ENCODE data around the gene MAD1L1. TPM values are rescaled to one million over a fixed set of nuclear protein-coding genes. Genes with fewer than 3 reads are reported as not detected.
A peak's percentile ranks its signal among the peaks of the same experiment; 100 is the strongest.

MAD1L1 gene
- total and polyA plus RNA-seq, 4 donors = 29.3 to 44.1 (median 35.8) TPM

DNA sequence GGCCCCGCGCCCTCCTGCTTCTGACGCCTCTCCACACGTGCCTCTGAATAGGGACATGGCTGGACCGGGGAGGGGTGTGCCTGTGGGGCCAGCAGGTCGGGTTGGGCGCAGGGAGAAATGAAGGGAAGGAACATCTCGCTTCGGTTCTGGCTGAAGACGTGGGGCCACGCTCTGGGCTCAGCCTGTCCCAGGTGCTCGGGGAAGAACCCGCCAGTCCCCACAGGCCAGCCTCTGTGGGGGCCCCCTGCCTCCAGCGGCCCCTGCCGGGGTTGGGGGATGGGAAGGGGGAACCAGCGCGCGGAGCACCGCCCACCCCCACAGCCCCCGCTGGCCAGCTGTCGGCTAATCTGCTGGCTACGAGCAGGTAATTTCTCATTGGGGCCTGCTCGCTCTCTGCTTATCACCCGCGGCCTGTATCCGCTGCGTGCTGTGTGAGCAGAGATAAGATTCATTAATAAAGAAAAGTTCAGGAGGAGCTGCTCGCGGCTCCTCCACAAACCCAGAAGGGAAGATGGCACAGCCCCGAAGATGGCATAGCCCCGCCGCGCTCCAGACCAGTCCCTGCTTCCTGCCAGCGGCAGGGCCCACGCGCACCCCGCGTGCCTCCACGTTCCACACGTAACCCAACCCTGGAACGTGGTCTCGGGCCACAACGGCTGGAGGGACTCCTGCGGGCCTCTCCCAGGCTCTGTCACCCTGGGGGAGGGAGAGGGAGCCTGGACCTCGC is 376.4 kb downstream of the MAD1L1 start:
- Histone ChIP-seq H3K27ac (ENCODE audit: low read depth, low read length) (no peak overlapping the region), H3K27me3 (ENCODE audit: control insufficient read depth, insufficient read depth, low read length) (no peaks in the 10 kb centered on the region), H3K4me3 (ENCODE audit: low read depth, low read length) (no peak overlapping the region), H3K36me3 (ENCODE audit: control insufficient read depth, insufficient read depth, low read length) (peaks cover 40% of the 10 kb centered on the region), H3K9me3 (ENCODE audit: control insufficient read depth, insufficient read depth, low read length) (no peaks in the 10 kb centered on the region), H3K4me1 (ENCODE audit: control insufficient read depth, insufficient read depth, low read length) (peaks cover 55% of the 10 kb centered on the region)
- peak in 1 of 6 donors; percentile 67 for DNase-seq (ENCODE audit: low read depth in 4 of 6, low spot score in 6 of 6)
- WGBS (ENCODE audit: insufficient coverage) = 79% methylated on average over 30 of the region's 45 CpGs

DNA sequence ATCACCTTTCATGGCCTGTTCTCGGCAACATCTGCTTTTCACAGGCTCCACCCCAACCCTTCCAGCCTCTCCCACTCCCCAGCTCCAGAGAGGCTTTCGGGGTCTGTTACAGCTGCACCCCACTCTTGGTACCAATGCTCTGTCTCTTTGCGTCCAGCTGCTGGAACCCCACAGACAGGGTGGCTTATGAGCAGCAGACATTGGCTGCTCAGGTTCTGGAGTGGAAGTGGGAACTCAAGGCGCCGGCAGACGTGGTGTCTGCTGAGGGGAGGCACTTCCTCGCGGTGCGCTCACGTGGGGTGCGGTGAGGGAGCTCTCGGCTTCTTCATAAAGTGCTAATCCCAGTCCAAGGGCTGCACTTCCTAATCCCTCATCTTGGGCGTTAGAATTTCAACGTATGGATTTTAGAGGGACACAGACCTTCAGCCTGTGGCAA is 377.0 kb downstream of the MAD1L1 start:
- WGBS (ENCODE audit: insufficient coverage) = 89% methylated on average over 14 of the region's 14 CpGs
- H3K27ac ChIP-seq (ENCODE audit: low read depth, low read length) = no peak overlapping the region

DNA sequence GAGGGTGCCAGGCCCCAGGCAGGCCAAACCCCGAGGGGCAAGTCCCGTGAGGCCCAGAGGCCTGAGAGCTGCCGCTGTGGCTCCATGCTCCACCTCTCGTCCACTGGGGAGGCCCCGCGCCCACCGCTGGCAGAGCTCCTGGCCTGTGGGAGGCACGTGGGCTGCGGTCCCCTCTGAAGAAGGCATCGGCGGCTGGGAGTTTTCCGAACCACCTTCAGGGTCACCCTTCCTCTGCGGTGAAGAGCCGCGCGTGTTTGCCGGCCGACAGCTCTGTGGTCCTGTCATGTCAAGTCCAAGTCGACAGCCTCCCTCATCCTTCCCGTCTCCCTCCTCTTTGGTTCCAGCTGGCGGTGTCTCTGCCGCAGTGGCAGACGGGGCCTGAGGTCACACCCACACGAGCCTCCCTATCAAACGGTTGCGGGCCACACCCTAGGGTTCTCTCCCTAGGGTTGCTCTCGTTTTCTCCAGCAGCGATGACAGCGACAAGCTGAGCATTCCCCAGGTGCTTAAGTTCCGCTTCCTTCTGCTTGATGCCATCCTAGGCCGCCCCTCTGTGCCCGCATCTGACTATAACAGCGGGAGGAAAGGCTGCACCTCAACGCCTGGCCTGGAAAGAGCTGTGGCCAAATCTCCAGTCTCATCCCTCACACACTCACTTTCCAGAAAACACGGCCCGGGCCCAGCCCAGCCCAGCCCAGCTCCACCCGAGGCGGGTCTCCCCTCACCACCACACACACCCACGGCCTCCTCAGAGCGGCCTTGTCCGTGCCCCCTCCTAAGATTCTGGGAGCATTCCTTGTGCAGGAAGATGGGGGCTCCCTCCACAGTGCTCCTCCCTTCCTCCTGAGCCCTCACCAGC is 377.6 kb downstream of the MAD1L1 start:
- peaks cover 63% of the 10 kb centered on the region for H3K4me1 ChIP-seq (ENCODE audit: control insufficient read depth, insufficient read depth, low read length)
- H3K4me3 ChIP-seq (ENCODE audit: low read depth, low read length) = no peak overlapping the region
- no peaks in the 10 kb centered on the region for H3K9me3 ChIP-seq (ENCODE audit: control insufficient read depth, insufficient read depth, low read length)
- H3K27ac ChIP-seq (ENCODE audit: low read depth, low read length) = no peak overlapping the region
- DNase-seq (ENCODE audit: low read depth in 4 of 6, low spot score in 6 of 6) = no peak
- H3K36me3 ChIP-seq (ENCODE audit: control insufficient read depth, insufficient read depth, low read length) = peaks cover 50% of the 10 kb centered on the region
- H3K27me3 ChIP-seq (ENCODE audit: control insufficient read depth, insufficient read depth, low read length) = no peaks in the 10 kb centered on the region
- WGBS (ENCODE audit: insufficient coverage) = 91% methylated on average over 35 of the region's 41 CpGs

More for the DNA sequence above, 377.0 kb downstream of the MAD1L1 start:
- Histone ChIP-seq H3K4me1 (ENCODE audit: control insufficient read depth, insufficient read depth, low read length) (peaks cover 59% of the 10 kb centered on the region), H3K9me3 (ENCODE audit: control insufficient read depth, insufficient read depth, low read length) (no peaks in the 10 kb centered on the region), H3K36me3 (ENCODE audit: control insufficient read depth, insufficient read depth, low read length) (peaks cover 44% of the 10 kb centered on the region), H3K4me3 (ENCODE audit: low read depth, low read length) (no peak overlapping the region), H3K27me3 (ENCODE audit: control insufficient read depth, insufficient read depth, low read length) (no peaks in the 10 kb centered on the region)
- no peak for DNase-seq (ENCODE audit: low read depth in 4 of 6, low spot score in 6 of 6)

DNA sequence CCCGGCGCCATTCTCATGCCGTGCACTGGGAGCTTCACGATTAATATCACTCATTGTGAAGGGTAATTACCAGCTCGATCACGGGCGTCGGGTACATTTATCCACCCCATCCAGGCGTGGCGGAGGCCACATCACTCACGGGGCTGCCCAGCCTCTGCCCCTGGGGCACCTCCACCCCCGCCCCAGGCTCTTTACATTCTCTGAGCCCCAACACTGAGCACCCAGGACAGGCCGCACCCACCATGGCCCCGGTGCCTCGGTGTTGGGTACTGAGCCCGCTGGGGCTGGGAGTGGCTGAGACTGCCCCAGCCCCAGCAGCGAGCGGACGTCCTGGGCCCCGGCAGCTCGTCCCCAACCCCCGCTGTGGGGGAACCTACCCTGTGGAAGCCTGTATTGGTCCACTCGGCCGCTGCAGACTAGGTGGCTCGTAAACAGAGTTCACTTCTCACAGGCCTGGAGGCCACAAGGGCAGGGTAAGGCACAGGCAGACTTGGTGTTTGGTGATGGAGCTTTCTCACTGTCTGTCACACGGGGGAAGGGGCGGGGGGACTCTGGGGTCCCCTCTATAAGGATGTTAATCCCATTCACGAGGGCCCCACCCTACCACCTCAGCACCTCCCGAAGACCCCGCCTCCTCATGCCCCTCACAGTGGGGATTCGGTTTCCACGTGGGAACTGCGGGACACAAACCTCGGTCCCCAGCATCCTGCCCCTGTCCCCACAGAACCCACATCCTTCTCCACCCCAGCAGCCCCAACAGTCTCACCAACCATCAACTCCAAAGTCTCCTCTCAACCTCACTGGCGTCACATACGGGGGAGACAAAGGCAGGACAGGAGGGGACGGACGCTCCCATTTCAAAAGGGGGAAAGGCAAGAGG is 378.5 kb downstream of the MAD1L1 start:
- WGBS (ENCODE audit: insufficient coverage) = 57% methylated on average over 32 of the region's 38 CpGs

DNA sequence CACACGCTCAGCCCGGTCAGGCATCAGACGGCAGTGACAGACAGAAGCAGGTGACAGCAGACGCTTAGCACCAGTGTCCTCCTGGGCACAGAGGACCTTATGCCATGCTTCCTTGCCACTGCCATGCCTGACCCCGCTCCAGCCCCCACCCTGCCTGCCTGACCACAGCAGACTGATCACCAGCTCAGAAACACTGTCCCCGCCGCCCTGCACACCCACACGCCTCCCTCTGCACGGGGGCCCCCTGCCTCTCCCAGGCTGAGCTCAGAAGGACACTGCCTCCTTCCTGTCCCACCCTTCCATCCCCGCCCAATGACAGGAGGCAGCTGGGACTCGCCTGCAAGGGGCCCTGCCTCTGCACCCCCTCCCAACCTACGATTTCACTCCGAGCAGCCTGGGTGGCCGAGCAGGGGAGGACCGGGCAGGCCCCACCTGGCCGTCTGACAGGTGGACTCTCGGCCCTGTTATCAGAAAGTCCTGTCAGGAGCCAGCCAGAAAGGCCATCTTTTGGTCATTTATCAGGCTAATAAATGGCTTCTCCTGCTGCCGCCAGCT is 379.2 kb downstream of the MAD1L1 start:
- Histone ChIP-seq H3K4me3 (ENCODE audit: low read depth, low read length) (no peak overlapping the region), H3K9me3 (ENCODE audit: control insufficient read depth, insufficient read depth, low read length) (no peaks in the 10 kb centered on the region), H3K36me3 (ENCODE audit: control insufficient read depth, insufficient read depth, low read length) (peaks cover 42% of the 10 kb centered on the region), H3K4me1 (ENCODE audit: control insufficient read depth, insufficient read depth, low read length) (peaks cover 73% of the 10 kb centered on the region), H3K27ac (ENCODE audit: low read depth, low read length) (no peak overlapping the region), H3K27me3 (ENCODE audit: control insufficient read depth, insufficient read depth, low read length) (no peaks in the 10 kb centered on the region)
- 69% methylated on average over 17 of the region's 18 CpGs for WGBS (ENCODE audit: insufficient coverage)
- no peak for DNase-seq (ENCODE audit: low read depth in 4 of 6, low spot score in 6 of 6)

More for the DNA sequence above, 378.5 kb downstream of the MAD1L1 start:
- Histone ChIP-seq H3K27me3 (ENCODE audit: control insufficient read depth, insufficient read depth, low read length) (no peaks in the 10 kb centered on the region), H3K4me1 (ENCODE audit: control insufficient read depth, insufficient read depth, low read length) (peaks cover 71% of the 10 kb centered on the region), H3K36me3 (ENCODE audit: control insufficient read depth, insufficient read depth, low read length) (peaks cover 48% of the 10 kb centered on the region), H3K9me3 (ENCODE audit: control insufficient read depth, insufficient read depth, low read length) (no peaks in the 10 kb centered on the region), H3K4me3 (ENCODE audit: low read depth, low read length) (no peak overlapping the region), H3K27ac (ENCODE audit: low read depth, low read length) (no peak overlapping the region)
- DNase-seq (ENCODE audit: low read depth in 4 of 6, low spot score in 6 of 6) = peak in 1 of 6 donors; percentile 83

DNA sequence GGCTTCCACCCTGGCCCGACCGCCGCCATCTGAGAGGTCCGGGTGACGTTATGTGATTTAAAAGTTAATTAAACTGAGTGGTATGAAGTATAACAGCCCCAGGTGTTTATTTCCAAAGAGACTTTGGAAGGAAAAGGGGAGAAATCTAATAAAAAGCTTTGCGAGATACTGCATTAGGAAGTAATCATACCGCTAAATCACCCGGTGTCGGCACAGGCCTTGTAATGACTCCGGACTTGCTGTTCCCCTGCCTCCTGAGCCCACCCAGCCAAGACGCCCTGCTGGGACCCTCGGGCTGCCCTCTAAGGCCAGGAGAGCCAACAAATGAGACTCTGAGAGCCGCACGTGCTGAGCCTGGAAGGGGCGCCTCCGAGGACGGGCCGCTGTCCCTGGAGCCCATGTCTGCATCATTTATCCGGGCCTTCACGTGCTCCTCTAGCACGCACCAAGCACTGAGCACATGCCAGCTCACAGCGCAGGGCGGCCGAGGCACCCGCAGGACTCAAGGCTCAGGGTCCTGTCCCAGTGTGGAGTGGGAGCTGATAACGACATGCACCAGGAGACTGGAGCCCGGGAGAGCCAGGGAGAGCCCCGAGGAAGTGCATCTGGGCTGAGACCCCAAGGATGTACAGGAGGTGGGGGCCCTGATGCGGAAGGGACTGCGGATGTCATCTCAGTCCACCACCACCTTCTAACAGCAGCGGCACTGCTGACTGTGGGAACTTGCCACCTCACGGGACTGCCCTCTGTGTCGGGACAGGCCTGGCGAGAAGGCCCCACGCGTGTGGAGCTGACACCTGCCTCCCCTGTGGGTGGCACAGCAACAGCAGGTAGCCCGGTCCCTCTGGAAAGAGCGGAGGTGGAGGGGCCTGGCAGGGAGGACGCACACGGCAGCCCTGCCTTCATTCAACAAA is 380.0 kb downstream of the MAD1L1 start:
- WGBS (ENCODE audit: insufficient coverage) = 83% methylated on average over 40 of the region's 40 CpGs
- no peaks in the 10 kb centered on the region for H3K27me3 ChIP-seq (ENCODE audit: control insufficient read depth, insufficient read depth, low read length)
- H3K27ac ChIP-seq (ENCODE audit: low read depth, low read length) = no peak overlapping the region
- no peaks in the 10 kb centered on the region for H3K9me3 ChIP-seq (ENCODE audit: control insufficient read depth, insufficient read depth, low read length)
- DNase-seq (ENCODE audit: low read depth in 4 of 6, low spot score in 6 of 6) = peak in 1 of 6 donors; percentile 64
- H3K4me1 ChIP-seq (ENCODE audit: control insufficient read depth, insufficient read depth, low read length) = peaks cover 66% of the 10 kb centered on the region
- H3K36me3 ChIP-seq (ENCODE audit: control insufficient read depth, insufficient read depth, low read length) = peaks cover 37% of the 10 kb centered on the region
- H3K4me3 ChIP-seq (ENCODE audit: low read depth, low read length) = no peak overlapping the region

DNA sequence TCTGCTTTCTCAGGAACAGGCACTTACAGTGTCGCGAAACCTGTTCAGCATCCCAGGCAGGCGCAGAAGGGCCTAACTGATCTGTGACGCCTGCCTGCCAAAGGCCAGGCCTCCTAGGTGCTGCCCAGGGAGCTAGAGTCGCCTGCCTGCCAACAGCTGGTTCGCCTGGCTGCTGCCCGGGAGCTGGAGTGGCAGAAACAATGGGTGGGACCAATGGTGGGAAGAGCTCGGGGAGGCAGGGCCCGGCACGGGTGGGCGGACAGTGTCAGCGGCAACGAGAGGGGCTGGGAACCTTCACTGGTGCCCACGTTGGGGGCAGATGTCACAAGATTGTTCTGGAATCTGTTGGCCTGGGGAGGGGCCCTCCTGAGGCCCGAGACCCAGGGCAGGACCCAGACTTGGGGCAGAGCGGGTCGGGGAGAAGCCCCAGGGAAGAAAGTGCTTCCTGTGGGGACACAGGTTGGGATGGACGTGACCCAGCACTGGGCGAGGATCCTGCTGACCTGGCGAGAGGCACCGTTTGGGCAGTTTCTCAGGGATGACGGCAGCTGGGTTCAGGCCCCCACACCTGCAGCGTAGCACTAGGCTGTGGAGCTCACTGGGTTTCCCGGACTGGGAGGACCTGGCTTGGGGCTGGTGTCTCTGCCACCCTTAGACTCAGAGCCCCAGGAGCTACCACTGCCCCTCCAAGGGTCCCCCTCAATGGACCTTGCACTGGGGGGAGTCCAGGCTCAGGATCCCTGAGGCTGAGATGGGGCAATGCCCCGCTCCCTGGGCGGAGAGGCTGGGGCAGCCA is 380.8 kb downstream of the MAD1L1 start:
- Histone ChIP-seq H3K4me3 (ENCODE audit: low read depth, low read length) (no peak overlapping the region), H3K27ac (ENCODE audit: low read depth, low read length) (no peak overlapping the region), H3K36me3 (ENCODE audit: control insufficient read depth, insufficient read depth, low read length) (peaks cover 41% of the 10 kb centered on the region), H3K9me3 (ENCODE audit: control insufficient read depth, insufficient read depth, low read length) (no peaks in the 10 kb centered on the region), H3K4me1 (ENCODE audit: control insufficient read depth, insufficient read depth, low read length) (peaks cover 61% of the 10 kb centered on the region), H3K27me3 (ENCODE audit: control insufficient read depth, insufficient read depth, low read length) (no peaks in the 10 kb centered on the region)
- DNase-seq (ENCODE audit: low read depth in 4 of 6, low spot score in 6 of 6) = no peak
- 70% methylated on average over 26 of the region's 26 CpGs for WGBS (ENCODE audit: insufficient coverage)

DNA sequence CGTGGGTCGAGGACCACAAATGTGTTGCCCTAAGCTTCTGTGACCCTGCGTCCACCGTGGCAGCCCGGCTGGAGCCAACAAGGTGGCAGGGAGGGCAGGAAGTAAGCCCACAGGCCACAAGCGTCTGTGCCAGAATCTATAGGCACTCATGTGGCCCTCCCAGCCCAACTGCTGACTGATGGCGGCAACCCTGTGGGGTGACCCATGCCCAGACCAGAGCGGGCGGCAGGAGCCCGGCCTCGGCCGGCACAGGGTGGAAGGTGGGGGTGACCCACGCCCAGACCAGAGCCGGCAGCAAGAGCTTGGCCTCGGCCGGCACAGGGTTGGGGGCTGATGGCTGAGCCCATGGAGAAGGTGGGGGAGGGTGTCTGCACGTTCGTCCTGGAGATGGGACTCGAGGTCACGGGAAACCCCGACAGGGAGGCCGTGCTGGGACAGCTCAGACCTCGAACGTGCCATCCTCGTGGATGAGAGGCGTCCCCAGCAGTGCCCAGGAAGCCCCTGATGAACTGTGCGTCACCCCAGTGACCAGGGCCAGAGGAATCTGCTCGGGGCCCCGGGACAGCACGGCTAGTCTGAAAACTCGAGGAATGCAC is 381.7 kb downstream of the MAD1L1 start:
- Histone ChIP-seq H3K9me3 (ENCODE audit: control insufficient read depth, insufficient read depth, low read length) (no peaks in the 10 kb centered on the region), H3K27me3 (ENCODE audit: control insufficient read depth, insufficient read depth, low read length) (no peaks in the 10 kb centered on the region), H3K4me3 (ENCODE audit: low read depth, low read length) (no peak overlapping the region), H3K27ac (ENCODE audit: low read depth, low read length) (no peak overlapping the region), H3K4me1 (ENCODE audit: control insufficient read depth, insufficient read depth, low read length) (peaks cover 62% of the 10 kb centered on the region), H3K36me3 (ENCODE audit: control insufficient read depth, insufficient read depth, low read length) (peaks cover 37% of the 10 kb centered on the region)
- 87% methylated on average over 28 of the region's 31 CpGs for WGBS (ENCODE audit: insufficient coverage)
- no peak for DNase-seq (ENCODE audit: low read depth in 4 of 6, low spot score in 6 of 6)

All from spinal cord (tissue), 10 donors.